K562 (cell line): ENCODE data around the gene SEC61A1. TPM values are rescaled to one million over a fixed set of nuclear protein-coding genes. Genes with fewer than 3 reads are reported as not detected.

Experiments
- CGGBP1 ChIP-seq: fragments of 250-450 bp; sonication (Bioruptor Pico); IDR thresholded peaks from 2 replicates; pipeline ENCODE4 v1.9.0; 2021; ENCODE audit warnings: mild to moderate bottlenecking
- CREM ChIP-seq: IDR thresholded peaks from 2 replicates; pipeline ENCODE4 v1.6.1; 2014; ENCODE audit warnings: antibody characterized with exemption, low read depth
- DEAF1 ChIP-seq: fragments of 450-650 bp; formaldehyde crosslinking; IDR thresholded peaks from 2 replicates; pipeline ENCODE4 v1.4.0; 2020; ENCODE audit warnings: mild to moderate bottlenecking, moderate library complexity
- HLTF ChIP-seq: fragments of 450-650 bp; IDR thresholded peaks from 2 replicates; pipeline ENCODE4 v1.6.1; 2016
- TSC22D4 ChIP-seq: fragments of 450-650 bp; IDR thresholded peaks from 2 replicates; pipeline ENCODE4 v1.6.1; 2016; ENCODE audit warnings: missing genetic modification characterization, missing biosample characterization, control low read depth
- ZNF316 ChIP-seq: fragments of 450-650 bp; IDR thresholded peaks from 2 replicates; pipeline ENCODE4 v1.6.1; 2016
- ZNF551 ChIP-seq: fragments of 250-450 bp; sonication (Bioruptor Pico); IDR thresholded peaks from 2 replicates; pipeline ENCODE4 v1.5.0; 2021; ENCODE audit warnings: mild to moderate bottlenecking, moderate library complexity
- ZNF699 ChIP-seq: fragments of 250-450 bp; sonication (Bioruptor Pico); IDR thresholded peaks from 2 replicates; pipeline ENCODE4 v1.8.0; 2021; ENCODE audit warnings: mild to moderate bottlenecking, moderate library complexity; ENCODE audit not compliant: insufficient replicate concordance
- ZNF785 ChIP-seq: fragments of 250-450 bp; sonication (Bioruptor Pico); IDR thresholded peaks from 2 replicates; pipeline ENCODE4 v1.4.0; 2020; ENCODE audit warnings: mild to moderate bottlenecking
- polyA plus RNA-seq, 8 experiments: library from polyadenylated mRNA; depleted of rRNA in 4 of 8; stranded (reverse) in 5 of 8; unstranded in 3 of 8; fragments of >200 nt; fragmentation: Nextera tagmentation in 2 of 8; fragmentation: Illumina TruSeq in 1 of 8; extraction: Ambion mirVana in 2 of 8; extraction: Trizol in 1 of 8; gene quantifications; 2 replicates each; pipeline versions ENCODE4 v1.2.1 to v1.2.3, GENCODE V29; 2011 to 2014; ENCODE audit warnings: inconsistent platforms in 1 of 8, missing spikeins in 1 of 8
- total RNA-seq, 7 experiments: library from RNA; depleted of rRNA in 6 of 7; stranded (reverse); fragments of >200 nt in 6 of 7; fragmentation: Illumina TruSeq in 2 of 7; extraction: Trizol in 2 of 7; gene quantifications; 2 replicates each; pipeline versions ENCODE4 v1.2.1 to v1.2.3, GENCODE V29; 2011 to 2021; ENCODE audit warnings: low replicate concordance in 1 of 7
- TF ChIP-seq, protein P1 (sequence below): fragments of 200-800 bp; sonication (Bioruptor generic); IDR thresholded peaks from 2 replicates; pipeline ENCODE4 v1.6.1; 2017; ENCODE audit warnings: missing genetic modification characterization, missing compliant biosample characterization

Gene SEC61A1
- total and polyA plus RNA-seq, 9 of the 15 experiments (the other 6 are each of a cell fraction or from before 2014, with no cell fraction given), result 1.9 to 140 (median 79.1) TPM

- TF ChIP-seq, protein P1, sequence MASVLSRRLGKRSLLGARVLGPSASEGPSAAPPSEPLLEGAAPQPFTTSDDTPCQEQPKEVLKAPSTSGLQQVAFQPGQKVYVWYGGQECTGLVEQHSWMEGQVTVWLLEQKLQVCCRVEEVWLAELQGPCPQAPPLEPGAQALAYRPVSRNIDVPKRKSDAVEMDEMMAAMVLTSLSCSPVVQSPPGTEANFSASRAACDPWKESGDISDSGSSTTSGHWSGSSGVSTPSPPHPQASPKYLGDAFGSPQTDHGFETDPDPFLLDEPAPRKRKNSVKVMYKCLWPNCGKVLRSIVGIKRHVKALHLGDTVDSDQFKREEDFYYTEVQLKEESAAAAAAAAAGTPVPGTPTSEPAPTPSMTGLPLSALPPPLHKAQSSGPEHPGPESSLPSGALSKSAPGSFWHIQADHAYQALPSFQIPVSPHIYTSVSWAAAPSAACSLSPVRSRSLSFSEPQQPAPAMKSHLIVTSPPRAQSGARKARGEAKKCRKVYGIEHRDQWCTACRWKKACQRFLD (CRISPR knock-in tag), result peak; percentile 79
- TF ChIP-seq HLTF (no peak), DEAF1 (CRISPR knock-in tag) (no peak), ZNF699 (CRISPR knock-in tag) (no peak), ZNF551 (CRISPR knock-in tag) (no peak), ZNF785 (CRISPR knock-in tag) (no peak), CREM (peak; percentile 94), CGGBP1 (CRISPR knock-in tag) (no peak), ZNF316 (no peak), TSC22D4 (tag) (no peak)
These were observed 24.4 kb downstream of the SEC61A1 start (continued) for GRCh38 chr3:128076483-128077201.
